MG63 (cell line): ENCODE measurements around the gene DCUN1D2. TPM values are rescaled to one million over a fixed set of nuclear protein-coding genes. Genes with fewer than 3 reads are reported as not detected.
"Not testable (repeated sequence)": the region's sequence is repeated elsewhere in the genome, so short reads cannot be mapped to it uniquely, and the experiment has no call there.

Experiments
- DNase-seq: peaks from one replicate; pipeline ENCODE4 v3.0.0-alpha.2; 2020
- H3K27me3 ChIP-seq: fragments of 250-450 bp; sonication (Bioruptor Pico); 2 replicates; pipeline ENCODE4 v1.5.1; 2020; ENCODE audit warnings: mild to moderate bottlenecking, moderate library complexity
- H3K36me3 ChIP-seq: fragments of 250-450 bp; sonication (Bioruptor Pico); 2 replicates; pipeline ENCODE4 v1.5.1; 2020; ENCODE audit warnings: mild to moderate bottlenecking, moderate library complexity
- H3K4me3 ChIP-seq: fragments of 250-450 bp; sonication (Bioruptor Pico); 2 replicates; pipeline ENCODE4 v1.5.1; 2020; ENCODE audit warnings: mild to moderate bottlenecking, moderate library complexity
- H3K9me3 ChIP-seq: fragments of 250-450 bp; sonication (Bioruptor Pico); 2 replicates; pipeline ENCODE4 v1.5.1; 2020; ENCODE audit warnings: mild to moderate bottlenecking, moderate library complexity
- total RNA-seq: library from RNA; depleted of rRNA; stranded (reverse); fragments of >200 nt; shearing (Covaris generic); gene quantifications from 2 replicates; pipeline ENCODE4 v1.2.3, GENCODE V29; 2014; ENCODE audit warnings: low replicate concordance

DCUN1D2 gene
- total RNA-seq, 1 experiment from 2014 or later: 6.8 TPM

GRCh38 chr13:113460599-113460998 is 29.9 kb downstream of the DCUN1D2 start:
- Histone ChIP-seq H3K4me3 (no peak overlapping the region), H3K9me3 (no peaks in the 10 kb centered on the region), H3K36me3 (peaks cover 56% of the 10 kb centered on the region), H3K27me3 (no peaks in the 10 kb centered on the region)
- no peak for DNase-seq

GRCh38 chr13:113460064-113460555 is 30.4 kb downstream of the DCUN1D2 start:
- no peak overlapping the region for H3K4me3 ChIP-seq
- peaks cover 56% of the 10 kb centered on the region for H3K36me3 ChIP-seq
- no peak for DNase-seq
- no peaks in the 10 kb centered on the region for H3K27me3 ChIP-seq
- H3K9me3 ChIP-seq: no peaks in the 10 kb centered on the region

GRCh38 chr13:113458253-113459065 is 32.1 kb downstream of the DCUN1D2 start:
- Histone ChIP-seq H3K27me3 (no peaks in the 10 kb centered on the region), H3K9me3 (no peaks in the 10 kb centered on the region), H3K36me3 (peaks cover 53% of the 10 kb centered on the region), H3K4me3 (no peak overlapping the region)
- peak; percentile 20 for DNase-seq

- H3K36me3 ChIP-seq: peaks cover 52% of the 10 kb centered on the region
- no peaks in the 10 kb centered on the region for H3K27me3 ChIP-seq
- H3K9me3 ChIP-seq: no peaks in the 10 kb centered on the region
- no peak overlapping the region for H3K4me3 ChIP-seq
- DNase-seq: no peak
Observed at GRCh38 chr13:113457510-113457909, 33.0 kb downstream of the DCUN1D2 start.

GRCh38 chr13:113456116-113456702 is 34.3 kb downstream of the DCUN1D2 start:
- no peaks in the 10 kb centered on the region for H3K9me3 ChIP-seq
- DNase-seq: no peak
- no peak overlapping the region for H3K4me3 ChIP-seq
- H3K36me3 ChIP-seq: peaks cover 54% of the 10 kb centered on the region
- no peaks in the 10 kb centered on the region for H3K27me3 ChIP-seq

GRCh38 chr13:113455384-113455783 is 35.1 kb downstream of the DCUN1D2 start:
- Histone ChIP-seq H3K36me3 (peaks cover 46% of the 10 kb centered on the region), H3K4me3 (no peak overlapping the region), H3K9me3 (no peaks in the 10 kb centered on the region), H3K27me3 (no peaks in the 10 kb centered on the region)
- DNase-seq: no peak

- peaks cover 42% of the 10 kb centered on the region for H3K36me3 ChIP-seq
- H3K9me3 ChIP-seq: no peaks in the 10 kb centered on the region
- H3K27me3 ChIP-seq: no peaks in the 10 kb centered on the region
- H3K4me3 ChIP-seq: no peak overlapping the region
- DNase-seq: no peak
Observed at GRCh38 chr13:113454936-113455335, 35.6 kb downstream of the DCUN1D2 start.

GRCh38 chr13:113452942-113453901 is 37.3 kb downstream of the DCUN1D2 start, which contains the start of gene ADPRHL1:
Gene ADPRHL1 (minus strand): TSS chr13:113453488. CDS start chr13:113453437, 51 bp downstream.
- Histone ChIP-seq H3K27me3 (no peaks in the 10 kb centered on the region), H3K4me3 (no peak within 1 kb of the TSS), H3K36me3 (peaks cover 28% of the 10 kb centered on the region), H3K9me3 (no peaks in the 10 kb centered on the region)
- no peak for DNase-seq

- peaks cover 23% of the 10 kb centered on the region for H3K36me3 ChIP-seq
- H3K9me3 ChIP-seq: no peaks in the 10 kb centered on the region
- no peak for DNase-seq
- no peak overlapping the region for H3K4me3 ChIP-seq
- no peaks in the 10 kb centered on the region for H3K27me3 ChIP-seq
Observed at GRCh38 chr13:113452466-113452865, 38.0 kb downstream of the DCUN1D2 start.

GRCh38 chr13:113451951-113452421 is 38.5 kb downstream of the DCUN1D2 start:
- no peaks in the 10 kb centered on the region for H3K27me3 ChIP-seq
- no peak for DNase-seq
- H3K36me3 ChIP-seq: peaks cover 18% of the 10 kb centered on the region; the same call in 1 of the 2 replicates
- no peak overlapping the region for H3K4me3 ChIP-seq
- H3K9me3 ChIP-seq: no peaks in the 10 kb centered on the region

- peaks cover 14% of the 10 kb centered on the region; the same call in 1 of the 2 replicates for H3K36me3 ChIP-seq
- not testable (repeated sequence) for H3K9me3 ChIP-seq, DNase-seq, H3K4me3 ChIP-seq, H3K27me3 ChIP-seq
Observed at GRCh38 chr13:113450861-113451620, 39.5 kb downstream of the DCUN1D2 start.

GRCh38 chr13:113450348-113450744 is 40.2 kb downstream of the DCUN1D2 start:
- not testable (repeated sequence) for H3K9me3 ChIP-seq, H3K4me3 ChIP-seq, DNase-seq, H3K27me3 ChIP-seq, H3K36me3 ChIP-seq

GRCh38 chr13:113449693-113450347 is 40.7 kb downstream of the DCUN1D2 start:
- Histone ChIP-seq H3K27me3 (no peaks in the 10 kb centered on the region), H3K36me3 (peaks cover 9% of the 10 kb centered on the region; the same call in 1 of the 2 replicates), H3K4me3 (no peak overlapping the region), H3K9me3 (no peaks in the 10 kb centered on the region)
- DNase-seq: no peak

- no peaks in the 10 kb centered on the region for H3K27me3 ChIP-seq
- no peak for DNase-seq
- no peak overlapping the region for H3K4me3 ChIP-seq
- peaks cover 9% of the 10 kb centered on the region; the same call in 1 of the 2 replicates for H3K36me3 ChIP-seq
- H3K9me3 ChIP-seq: no peaks in the 10 kb centered on the region
Observed at GRCh38 chr13:113448885-113449692, 41.4 kb downstream of the DCUN1D2 start.

- peaks cover 11% of the 10 kb centered on the region for H3K36me3 ChIP-seq
- no peak overlapping the region for H3K4me3 ChIP-seq
- no peaks in the 10 kb centered on the region for H3K27me3 ChIP-seq
Observed at GRCh38 chr13:113448545-113448884, 42.0 kb downstream of the DCUN1D2 start.

More at GRCh38 chr13:113448545-113448884, 42.0 kb downstream of the DCUN1D2 start:
- H3K9me3 ChIP-seq: no peaks in the 10 kb centered on the region
- no peak for DNase-seq
